Stimulated activated CD8-positive, alpha-beta memory T cell treated with anti-CD3 and anti-CD28 coated beads, Interleukin-15, amount 100 ng/mL, for 4 hours (primary cell): ENCODE measurements around the gene MACROD2.

Experiments used
- DNase-seq, 2 donors: peaks; one replicate each; pipeline ENCODE4 v3.0.0-alpha.2; 2020; ENCODE audit warnings: low read depth in 2 of 2

The MACROD2 gene

GRCh38 chr20:14062786-14063185 lies 67.5 kb downstream of the MACROD2 start:
- no peak for DNase-seq

- no peak for DNase-seq
Observed at GRCh38 chr20:14064333-14064732, 69.0 kb downstream of the MACROD2 start.

GRCh38 chr20:14064921-14065320 lies 69.6 kb downstream of the MACROD2 start:
- DNase-seq, result no peak

GRCh38 chr20:14065774-14066173 lies 70.5 kb downstream of the MACROD2 start:
- no peak for DNase-seq

- DNase-seq, result no peak
Observed at GRCh38 chr20:14067603-14068002, 72.3 kb downstream of the MACROD2 start.

GRCh38 chr20:14069796-14070195 lies 74.5 kb downstream of the MACROD2 start:
- no peak for DNase-seq

GRCh38 chr20:14093652-14094051 lies 98.3 kb downstream of the MACROD2 start:
- DNase-seq, result no peak

- no peak for DNase-seq
Observed at GRCh38 chr20:14098261-14098660, 102.9 kb downstream of the MACROD2 start.

GRCh38 chr20:14113416-14113815 lies 118.1 kb downstream of the MACROD2 start:
- no peak for DNase-seq

GRCh38 chr20:14114065-14114704 lies 118.9 kb downstream of the MACROD2 start:
- no peak for DNase-seq

GRCh38 chr20:14116037-14116436 lies 120.7 kb downstream of the MACROD2 start:
- DNase-seq, result no peak

GRCh38 chr20:14117768-14118167 lies 122.5 kb downstream of the MACROD2 start:
- no peak for DNase-seq

GRCh38 chr20:14126856-14127255 lies 131.5 kb downstream of the MACROD2 start:
- DNase-seq, result no peak

- no peak for DNase-seq
Observed at GRCh38 chr20:14127514-14128223, 132.4 kb downstream of the MACROD2 start.

- no peak for DNase-seq
Observed at GRCh38 chr20:14134004-14134403, 138.7 kb downstream of the MACROD2 start.

GRCh38 chr20:14142171-14142570 lies 146.9 kb downstream of the MACROD2 start:
- no peak for DNase-seq

- DNase-seq, result no peak
Observed at GRCh38 chr20:14142964-14143627, 147.8 kb downstream of the MACROD2 start.

GRCh38 chr20:14148042-14148441 lies 152.7 kb downstream of the MACROD2 start:
- DNase-seq, result no peak

- DNase-seq, result no peak
Observed at GRCh38 chr20:14155361-14155760, 160.0 kb downstream of the MACROD2 start.

- no peak for DNase-seq
Observed at GRCh38 chr20:14178528-14178927, 183.2 kb downstream of the MACROD2 start.

GRCh38 chr20:14178952-14179351 lies 183.6 kb downstream of the MACROD2 start:
- DNase-seq, result no peak

GRCh38 chr20:14189794-14190402 lies 194.6 kb downstream of the MACROD2 start:
- DNase-seq, result no peak

- DNase-seq, result no peak
Observed at GRCh38 chr20:14191559-14191958, 196.2 kb downstream of the MACROD2 start.
